ENCODE results near the gene TSC2.
"Not testable (repeated sequence)": the region's sequence is repeated elsewhere in the genome, so short reads cannot be mapped to it uniquely, and the experiment has no call there.

The TSC2 gene

DNA sequence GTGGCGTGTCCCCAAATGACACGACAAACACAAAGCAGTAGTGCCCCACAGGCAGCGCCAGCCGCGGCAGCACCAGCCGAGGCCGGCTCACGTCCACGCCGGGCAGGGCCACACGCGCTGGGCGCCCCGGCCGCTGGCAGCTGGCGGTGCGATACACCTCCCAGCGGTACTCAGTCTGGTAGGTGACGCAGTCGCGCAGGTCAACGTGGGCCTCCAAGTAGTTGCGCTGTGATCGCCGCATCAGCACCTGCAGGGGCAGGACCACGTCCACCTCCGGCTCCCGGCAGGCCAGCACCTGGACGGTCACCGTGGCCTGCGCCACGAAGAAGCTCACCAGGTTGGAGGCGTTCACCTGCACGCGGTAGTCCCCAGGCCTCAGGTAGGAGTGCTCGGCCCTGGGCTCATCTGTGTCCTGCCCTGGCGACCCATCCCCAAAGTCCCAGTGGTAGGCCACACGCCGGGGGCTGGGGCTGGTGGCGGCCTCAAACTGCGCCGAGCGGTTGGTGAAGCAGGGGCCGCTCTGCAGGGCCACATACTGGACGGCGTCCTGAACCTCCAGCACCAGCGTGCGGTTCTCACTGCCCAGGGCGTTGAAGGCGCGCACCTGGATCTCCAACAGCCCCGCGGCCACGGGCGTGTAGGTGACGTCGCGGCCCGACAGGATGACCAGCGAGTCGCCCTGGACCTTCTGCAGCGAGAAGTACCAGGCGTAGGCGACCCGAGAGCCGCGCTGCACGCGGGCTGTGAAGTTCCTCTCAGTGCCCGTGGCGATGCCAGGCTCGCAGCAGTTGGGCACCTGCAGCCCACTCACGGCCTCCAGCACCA, 60.9 kb downstream of the TSC2 start:
- not testable (repeated sequence) for DNase-seq

DNA sequence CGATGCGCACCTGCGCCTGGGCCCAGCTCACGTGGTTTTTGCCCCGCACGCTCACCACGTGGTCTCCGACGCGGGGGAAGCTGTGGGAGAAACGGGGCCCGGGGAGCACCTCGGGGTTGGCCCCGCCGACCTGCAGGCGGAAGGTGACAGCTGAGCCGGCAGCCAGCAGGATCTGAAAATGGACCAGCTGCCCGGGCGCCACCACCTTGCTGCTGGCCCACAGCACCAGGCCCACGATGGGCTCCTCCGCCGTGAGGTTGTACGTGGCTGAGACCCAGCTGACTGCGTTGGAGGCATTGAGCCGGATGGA, 61.4 kb downstream of the TSC2 start:
- DNase-seq, result not testable (repeated sequence)

DNA sequence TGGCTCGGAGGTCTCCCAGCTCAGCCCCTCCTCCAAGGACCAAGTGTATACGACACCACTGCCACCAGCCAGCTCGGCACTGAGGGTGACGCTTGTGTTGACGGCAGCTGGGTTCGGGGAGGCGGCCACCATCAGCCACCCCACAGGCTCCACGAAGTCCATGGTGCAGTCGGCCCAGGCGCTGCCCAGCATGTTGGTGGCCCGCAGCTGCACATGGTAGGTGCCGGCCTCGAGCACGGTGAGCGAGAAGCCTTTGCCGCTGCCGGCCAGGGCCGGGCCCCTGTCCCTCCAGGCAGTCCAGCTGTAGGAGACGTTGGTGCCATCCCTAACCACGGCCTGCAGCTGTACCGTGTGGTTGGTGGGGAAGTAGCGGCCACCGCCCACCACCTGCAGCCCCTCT, 62.1 kb downstream of the TSC2 start:
- not testable (repeated sequence) for DNase-seq

DNA sequence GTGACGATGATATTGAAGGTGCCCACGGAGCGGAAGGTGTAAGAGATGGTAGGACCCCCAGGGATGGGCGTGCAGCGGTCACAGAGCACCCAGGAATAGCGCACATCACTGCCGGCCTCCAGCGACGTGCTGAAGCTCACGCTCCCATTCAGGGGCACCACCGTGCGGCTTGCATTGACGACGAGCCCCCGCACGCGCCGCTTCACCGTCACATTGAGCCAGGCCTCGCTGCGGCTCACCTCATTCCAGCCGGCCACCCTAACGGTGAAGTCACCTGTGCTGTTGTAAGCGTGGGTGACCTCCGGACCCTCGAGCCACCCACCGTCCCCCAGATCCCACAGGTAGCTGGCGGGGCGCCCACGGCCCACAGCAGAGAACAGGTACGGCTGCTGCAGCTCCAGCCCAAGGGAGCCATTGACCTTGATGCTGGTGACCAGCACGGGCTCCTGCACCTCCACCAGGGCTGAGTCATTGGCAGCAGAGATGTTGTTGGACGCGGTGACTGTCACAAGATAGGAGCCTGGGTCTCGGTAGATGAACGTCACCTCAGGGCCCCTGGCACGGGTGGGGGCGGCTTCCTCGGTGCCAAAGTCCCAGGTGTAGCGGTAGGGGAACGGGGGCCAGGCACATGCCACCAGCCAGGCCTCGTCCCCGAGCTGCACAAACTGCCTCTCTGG, 62.7 kb downstream of the TSC2 start:
- not testable (repeated sequence) for DNase-seq

DNA sequence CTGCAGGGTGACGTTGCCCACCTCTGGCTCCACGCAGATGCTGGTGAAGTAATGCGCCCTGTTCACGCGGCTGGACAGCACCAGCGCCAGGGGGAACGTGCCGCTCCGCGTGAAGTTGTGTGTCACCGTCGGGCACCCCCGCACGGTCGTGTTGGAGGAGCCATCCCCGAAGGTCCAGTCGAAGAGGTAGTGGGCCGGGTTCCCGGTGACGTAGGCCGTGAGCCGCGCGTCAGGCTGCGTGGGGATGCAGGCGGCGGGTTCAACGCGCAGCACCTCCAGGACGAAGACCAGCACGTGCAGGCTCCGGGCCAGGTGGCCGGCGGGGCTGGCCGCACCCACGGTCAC, 63.2 kb downstream of the TSC2 start:
- DNase-seq, result not testable (repeated sequence)

DNA sequence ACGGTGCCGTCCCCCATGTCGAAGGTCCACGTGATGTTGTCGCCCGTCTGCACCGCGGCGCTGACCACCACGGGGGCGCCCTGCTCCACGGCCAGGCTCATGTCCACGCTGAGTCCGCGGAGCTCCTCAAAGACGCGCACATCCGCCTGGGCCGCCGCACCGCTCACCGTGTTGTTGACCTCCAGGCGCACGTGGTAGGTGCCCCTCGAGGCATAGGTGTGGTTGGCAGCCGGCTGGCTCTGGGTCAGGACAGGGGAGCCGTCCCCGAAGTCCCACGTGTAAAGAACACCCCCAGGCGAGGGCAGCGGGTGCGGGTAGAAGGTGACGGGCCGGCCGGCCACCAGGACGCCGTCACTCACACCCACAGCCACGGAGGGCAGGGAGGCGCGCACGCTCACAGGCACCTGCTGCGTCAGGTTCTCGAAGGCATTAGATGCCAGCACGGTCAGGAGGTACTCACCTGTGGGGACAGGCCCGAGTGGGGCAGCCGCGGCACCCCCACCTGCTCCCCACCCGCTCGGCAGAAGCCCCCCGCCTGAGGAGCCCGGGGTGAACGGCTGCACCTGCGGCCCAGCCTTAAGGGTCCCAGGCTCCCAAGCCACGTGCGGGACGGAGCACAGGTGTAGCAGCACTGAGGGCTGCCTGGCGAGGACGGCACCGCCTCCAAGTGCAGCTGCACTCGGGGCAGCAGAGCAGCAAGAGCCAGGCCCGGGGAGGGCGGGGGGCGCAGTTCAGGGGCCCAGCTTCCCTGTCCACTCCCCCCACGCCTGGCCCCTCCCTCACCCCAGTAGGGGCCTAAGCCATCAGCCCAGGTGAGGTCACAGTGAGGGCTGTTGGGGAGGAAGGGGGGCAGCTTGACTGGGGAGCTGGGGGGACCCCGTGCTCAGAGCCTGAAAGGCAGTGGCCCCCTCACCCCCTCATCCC, 63.9 kb downstream of the TSC2 start:
- DNase-seq, result not testable (repeated sequence)

DNA sequence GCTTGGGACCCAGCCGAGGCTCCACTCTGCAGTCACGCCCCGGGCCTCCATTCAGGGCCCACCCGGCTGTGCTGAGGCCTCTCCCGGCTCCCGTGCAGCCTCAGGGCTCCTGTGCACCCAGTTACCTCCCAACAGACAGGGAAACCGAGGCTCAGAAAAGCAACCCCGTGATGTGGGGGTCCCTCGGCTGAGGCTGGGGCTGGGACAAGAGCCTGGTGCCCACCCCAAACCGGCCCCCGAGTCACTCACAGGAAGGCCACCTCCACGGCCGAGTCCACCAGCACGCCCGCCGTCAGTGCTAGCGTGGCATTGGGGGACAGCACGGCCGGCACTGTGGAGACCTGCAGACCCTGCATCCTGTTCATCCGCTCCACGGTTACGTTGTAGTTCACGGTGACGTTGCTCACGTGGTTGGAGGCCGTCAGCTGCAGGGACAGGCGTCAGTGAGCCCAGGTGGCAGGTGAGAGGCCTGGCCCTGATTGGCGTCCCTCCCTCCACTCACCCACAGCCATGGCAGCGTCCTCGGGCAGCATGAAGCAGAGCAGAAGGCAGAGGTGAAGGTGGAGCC, 64.8 kb downstream of the TSC2 start:
- not testable (repeated sequence) for DNase-seq

DNA sequence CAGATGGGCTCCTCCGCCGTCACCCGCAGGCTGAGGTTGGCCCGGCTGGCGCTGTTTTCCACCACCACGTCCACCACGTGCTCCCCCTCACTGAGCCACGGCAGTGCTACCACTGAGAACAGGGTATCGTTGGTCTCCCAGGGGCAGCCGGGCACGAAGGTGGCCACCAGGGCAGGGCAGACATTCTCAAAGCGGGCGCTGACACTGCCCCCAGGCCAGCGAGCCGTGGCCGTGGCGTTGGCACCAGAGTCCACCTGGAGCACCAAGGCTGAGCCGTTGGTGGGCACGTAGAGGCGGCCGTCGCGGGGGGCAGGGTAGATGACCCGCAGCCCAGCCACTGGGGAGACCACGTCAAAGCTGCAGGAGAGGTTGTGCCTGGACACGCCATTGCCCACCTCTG, 66.4 kb downstream of the TSC2 start:
- not testable (repeated sequence) for DNase-seq

DNA sequence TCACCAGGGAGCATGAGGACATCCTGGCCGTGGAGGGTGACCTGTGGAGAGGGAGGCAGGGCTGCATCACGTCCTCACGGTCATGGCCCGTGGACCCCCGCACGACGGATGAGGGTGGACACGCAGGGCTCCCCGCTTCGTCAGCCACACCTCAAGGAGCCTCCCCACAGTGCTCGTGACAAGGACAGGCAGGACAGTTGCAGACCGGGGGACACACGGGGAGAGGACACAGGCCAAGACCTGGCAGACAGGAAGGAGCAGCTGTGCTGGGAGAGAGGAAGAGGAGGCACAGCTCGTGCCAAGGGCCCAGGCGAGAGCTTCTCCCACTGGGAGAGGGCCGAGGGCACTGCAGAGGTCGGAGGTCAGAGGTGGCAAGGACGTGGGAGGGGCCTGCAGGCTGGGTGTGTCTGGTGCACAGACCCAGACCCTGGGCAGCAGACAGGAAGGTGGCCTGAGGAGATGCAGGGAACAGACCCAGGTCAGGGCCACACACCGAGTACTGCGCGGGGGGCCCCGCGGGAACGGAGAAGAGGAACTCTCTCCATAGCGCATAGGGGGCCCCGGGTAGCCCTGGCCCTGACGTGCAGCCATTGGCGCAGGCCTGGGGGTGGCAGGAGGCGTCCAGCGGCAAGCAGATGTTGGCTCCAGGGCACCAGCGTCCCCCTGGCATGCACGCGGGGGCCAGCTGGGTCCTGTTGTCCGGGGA, 67.3 kb downstream of the TSC2 start:
- DNase-seq, result not testable (repeated sequence)

DNA sequence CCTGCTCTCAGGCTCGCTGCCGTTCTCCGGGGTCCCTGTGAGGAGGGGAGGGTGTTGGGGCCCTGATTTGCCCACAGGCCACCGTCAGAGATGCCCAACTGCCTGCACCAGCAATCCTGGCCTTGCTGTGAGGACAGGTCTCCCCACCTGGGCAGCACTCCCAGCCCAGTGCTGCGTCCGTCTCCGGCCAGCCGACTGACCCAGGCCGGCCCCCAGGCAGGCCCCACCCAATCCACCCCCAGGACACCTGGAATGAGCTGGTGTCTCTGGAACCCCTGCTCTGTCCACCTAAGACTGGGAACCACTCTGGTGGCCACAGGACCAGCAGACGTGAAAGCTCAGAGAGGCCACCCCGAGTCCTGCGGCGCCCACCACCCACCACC, 67.8 kb downstream of the TSC2 start:
- no peak for DNase-seq

DNA sequence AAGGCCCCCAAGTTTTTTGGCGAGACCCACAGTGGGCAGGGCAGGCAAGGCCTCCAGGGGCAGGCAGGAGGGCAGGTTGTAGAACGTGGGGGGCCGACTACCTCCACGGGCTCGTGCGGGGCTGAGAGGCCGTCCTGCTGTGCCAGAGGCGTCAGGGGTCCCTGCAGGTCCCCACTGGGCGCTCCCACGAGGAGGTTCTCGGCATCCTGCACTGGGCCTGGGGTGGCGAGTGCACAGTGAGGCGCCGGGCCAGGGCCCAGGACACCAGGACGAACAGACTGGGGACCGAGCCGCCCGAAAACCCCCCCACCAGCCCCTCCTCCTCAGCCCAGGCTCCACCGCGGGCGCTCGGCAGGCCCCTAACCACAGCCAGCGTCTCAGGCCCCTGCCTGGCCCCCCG, 68.6 kb downstream of the TSC2 start:
- not testable (repeated sequence) for DNase-seq

DNA sequence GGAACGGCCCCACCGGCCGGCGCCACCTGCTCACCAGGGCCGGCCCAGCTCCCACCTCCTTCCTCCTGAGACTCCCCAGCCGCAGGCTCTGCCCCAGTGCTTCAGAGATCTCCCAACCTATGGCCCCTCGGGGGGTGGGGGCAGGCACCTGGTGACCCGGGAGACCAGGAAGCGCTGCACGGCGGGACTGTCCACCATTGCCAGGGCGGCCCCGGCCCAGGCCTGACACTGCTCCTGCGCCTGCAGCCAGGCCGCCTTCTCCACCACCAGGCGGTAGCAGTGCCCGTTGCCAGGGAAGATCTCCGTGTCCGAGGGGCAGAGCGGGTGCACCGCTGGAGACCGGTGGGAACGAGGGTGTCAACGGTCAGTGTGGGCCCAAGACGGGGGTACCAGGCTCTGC, 69.6 kb downstream of the TSC2 start:
- DNase-seq, result not testable (repeated sequence)

DNA sequence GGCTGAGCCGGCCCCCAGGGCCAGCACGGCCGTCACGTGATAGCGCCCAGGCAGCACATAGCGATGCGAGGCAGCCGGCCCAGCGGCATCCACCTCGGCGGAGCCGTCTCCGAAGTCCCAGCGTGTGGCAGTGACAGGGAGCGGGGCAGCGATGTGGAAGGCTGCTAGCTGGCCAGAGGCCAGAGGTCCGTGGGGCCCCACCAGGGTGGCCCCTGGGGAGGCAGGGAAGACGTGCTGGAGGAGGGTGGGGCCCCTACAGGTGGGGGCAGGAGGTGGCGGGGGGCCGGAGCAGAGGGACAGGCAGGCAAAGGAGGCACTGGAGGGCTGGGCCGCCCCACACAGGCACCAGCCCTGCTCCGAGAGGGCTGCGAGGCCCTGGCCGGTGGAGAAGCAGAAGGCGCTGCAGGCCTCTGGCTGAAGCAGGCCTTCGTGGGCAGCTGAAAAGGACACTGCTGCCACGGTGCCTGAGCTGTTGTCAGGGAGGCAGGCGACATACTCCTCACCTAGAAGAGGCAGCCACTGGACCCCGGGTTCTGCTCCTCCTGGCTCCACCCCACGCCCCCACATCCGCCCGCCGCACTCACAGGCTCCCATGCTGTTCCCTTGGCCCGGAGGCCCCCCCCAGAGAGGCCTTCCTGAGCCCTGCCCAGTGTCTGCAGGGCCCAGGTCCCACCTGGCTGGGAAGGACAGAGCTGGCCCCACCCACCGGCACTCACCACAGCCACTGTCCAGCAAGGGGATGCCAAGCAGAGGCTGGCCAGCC, 70.4 kb downstream of the TSC2 start:
- DNase-seq, result not testable (repeated sequence)

DNA sequence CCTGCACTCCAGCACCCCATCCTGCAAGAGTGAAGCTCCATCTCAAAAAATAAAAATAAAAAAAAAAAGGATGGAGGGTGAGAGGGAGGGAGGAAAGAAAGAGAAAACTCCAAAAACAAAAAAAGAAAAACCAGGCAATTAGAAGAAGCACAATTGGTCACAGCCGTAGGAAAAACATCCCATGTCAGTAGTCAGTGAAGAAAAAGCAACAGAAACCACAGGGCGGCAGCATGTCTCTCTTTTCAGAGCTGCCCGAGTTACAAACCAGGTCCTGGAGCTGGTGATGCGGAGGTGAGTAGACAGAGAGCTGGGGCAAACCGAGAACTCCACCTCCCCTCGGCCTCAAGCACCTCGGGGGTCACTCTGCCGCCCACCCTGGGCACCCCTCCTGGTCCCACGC, 73.5 kb downstream of the TSC2 start:
- peak; percentile 52 for DNase-seq

DNA sequence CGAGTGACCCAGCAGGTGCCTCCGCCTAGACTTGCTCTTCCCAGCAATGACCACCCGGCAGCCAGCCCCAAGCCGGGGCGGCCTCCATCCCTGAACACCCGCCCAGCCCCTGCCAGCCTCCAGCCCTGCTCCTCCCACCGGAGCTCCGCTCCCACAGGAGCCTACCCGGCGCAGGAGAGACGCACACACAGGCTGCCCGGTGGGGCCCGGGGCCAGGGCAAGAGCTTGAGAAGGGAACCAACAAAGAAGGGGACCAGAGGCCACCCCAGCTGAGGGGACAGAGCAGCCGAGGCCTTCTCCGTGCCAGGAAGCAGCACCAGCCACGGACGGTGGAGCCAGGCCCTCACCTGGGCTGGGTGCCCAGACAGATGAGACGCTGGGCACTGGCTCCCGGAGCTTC, 74.1 kb downstream of the TSC2 start:
- no peak for DNase-seq

DNA sequence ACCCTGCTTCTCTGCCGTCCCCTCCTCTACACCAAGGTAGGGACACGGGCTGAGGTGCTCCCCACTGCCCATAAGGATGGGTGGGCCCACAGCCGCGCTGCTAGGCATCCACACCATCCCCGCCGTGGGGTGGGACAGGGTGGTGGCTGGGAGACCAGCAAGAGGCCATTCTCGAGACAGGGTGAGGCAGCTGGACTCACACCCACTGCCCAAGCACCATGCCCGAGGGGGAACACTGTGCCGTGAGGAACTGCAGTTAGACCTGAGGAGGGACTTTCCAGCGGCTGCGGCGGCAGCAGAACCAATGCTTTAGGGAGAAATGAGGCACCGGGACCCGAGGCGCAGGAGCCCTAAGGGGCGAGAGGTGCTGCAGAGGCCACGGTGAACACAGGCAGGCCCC, 74.6 kb downstream of the TSC2 start:
- DNase-seq, result no peak

DNA sequence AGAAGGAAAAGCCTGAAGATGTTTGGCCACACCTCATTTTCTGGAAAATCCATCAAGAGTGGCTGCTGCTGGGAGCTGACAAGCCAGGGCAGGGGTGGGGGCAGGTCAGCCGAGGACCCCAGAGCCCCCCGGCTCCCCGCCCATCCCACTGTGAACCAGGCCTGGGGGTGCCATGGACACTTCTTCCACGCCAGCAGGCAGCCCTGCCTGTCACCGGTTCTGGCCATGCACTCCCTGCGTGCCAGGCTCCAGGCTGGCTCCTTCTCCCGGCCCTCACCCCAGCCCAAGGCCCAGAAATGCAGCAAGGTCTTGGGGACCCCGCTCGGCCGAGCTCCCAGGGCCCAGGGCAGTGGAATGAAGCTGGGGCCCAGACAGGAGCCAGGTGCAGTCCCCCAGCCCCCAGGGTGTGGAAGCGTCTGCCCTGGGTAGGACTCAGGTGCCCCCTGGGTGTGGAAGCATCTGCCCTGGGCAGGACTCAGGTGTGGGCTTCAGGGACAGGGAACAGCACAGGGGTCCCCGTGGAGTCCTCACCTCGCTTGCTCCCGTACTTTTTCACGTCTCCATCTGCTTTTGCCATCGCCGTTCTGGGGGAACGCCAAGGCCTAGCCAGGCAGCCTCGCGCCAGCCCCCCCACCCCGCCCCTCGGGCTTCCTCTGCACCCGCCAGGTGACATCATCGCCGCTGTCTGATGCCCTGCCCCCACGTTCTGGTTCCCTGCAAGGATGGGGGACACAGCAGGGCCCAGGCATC, 75.3 kb downstream of the TSC2 start:
- not testable (repeated sequence) for DNase-seq

DNA sequence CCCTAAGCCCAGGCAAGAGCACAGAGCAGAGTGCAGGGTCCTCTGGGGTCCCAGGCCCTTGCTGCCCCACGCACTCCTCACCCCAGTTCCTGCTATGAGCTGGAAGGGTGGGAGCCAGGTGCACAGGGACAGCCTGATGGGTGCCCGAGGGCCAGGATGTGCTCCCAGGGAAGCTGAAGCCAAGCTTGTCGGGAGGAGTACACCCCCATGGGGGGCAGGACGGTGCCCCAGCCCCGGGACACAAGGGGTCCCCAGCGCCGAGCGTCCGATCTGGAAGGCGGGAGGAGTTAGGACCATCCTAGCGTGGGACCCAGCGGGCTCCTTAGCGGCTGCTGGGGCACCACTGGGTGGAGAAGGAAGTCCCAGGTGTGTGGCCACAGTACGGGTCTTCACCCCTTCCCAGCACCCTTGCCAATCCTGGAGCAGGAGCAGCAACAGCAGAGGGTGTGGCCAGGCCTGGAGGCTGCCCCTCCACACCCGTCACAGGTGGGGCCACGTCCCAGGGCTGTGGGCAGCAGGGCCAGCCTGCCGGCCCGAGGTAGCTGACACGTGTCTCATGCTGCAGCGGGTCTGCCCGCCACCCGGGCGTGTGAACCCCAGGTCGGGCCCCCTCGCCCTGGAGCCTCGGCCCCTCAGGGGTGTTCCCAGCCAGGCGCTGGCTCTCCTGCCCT, 76.1 kb downstream of the TSC2 start:
- DNase-seq, result not testable (repeated sequence)

DNA sequence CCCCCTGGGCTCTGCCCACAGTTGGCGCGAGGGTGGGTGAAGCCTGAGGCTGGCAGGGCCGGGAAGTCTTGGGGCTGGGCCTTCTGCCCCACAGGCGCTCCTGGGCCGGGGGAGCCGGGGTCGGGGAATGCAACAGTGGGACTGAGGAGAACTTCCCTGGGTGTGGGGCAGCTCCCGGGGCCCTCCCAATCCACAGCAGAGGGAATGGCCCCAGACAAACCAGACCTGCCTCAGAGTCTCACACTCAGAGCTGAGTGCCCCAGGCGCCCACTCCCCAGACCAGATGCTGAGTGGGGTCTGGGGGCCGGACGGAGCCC, 76.5 kb downstream of the TSC2 start:
- not testable (repeated sequence) for DNase-seq

DNA sequence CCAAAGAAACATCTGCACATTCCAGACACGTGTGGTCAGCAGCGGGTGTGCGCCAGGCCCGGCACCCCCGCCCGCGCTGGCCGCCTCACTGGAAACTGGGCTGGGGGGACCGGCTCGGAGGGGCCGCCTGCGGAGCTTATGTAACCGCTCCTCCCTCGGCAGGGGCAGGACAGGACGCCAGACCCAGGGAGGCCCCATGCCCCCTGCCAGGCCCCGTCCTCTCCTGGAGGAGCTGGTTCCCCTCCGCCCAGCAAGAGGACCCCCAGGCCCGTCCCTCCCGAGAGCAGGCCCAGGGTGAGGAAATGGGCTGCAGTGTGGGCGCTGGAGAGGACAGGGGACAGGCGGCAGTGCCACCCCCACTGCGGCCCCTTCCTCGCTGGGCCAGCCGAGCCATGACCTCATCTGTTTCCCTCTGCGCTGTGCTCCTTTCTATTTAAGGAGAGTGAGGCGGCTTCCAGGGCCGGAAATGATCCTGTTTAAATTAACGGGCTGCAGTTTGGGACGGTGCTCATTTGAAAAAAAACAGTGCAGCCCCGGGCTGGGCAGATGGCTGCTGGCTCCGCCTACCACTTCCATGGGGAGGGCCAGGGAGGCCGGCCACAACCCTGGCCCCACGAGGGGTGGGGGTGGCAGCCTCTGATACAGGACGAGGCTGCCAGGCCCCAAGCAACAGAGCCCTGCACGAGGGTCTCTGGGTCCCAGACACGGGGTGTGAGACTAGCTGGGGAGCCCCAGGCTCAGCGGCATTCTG, 77.1 kb downstream of the TSC2 start:
- not testable (repeated sequence) for DNase-seq
